HepG2 (cell line): ENCODE results near the gene RBMS2. TPM values are rescaled to one million over a fixed set of nuclear protein-coding genes. Genes with fewer than 3 reads are reported as not detected.

Source experiments
- ATAC-seq: fragments of 200-7000 bp; cut with Tn5 transposase; 3 replicates; pipeline ENCODE4 v1.9.1; 2020; ENCODE audit warnings: mild to moderate bottlenecking, moderate library complexity
- BruUV-seq: library from RNA; stranded (reverse); fragments of 400-500 nt; replicated peaks from 2 replicates; lab custom pipeline; 2021; lab: Mats Ljungman, UMichigan
- CTCF ChIA-PET: fragments of 300-600 bp; formaldehyde crosslinking; extraction: SDS; loops from one replicate; lab custom pipeline; 2021; ENCODE audit warnings: low total read pairs, inconsistent platforms, low intra/inter-chr PET ratio; lab: Yijun Ruan, JAX
- POLR2A ChIA-PET: fragments of 350-600 bp; sonication (Branson Sonifier 250); formaldehyde crosslinking; loops from one replicate; lab custom pipeline; 2020; ENCODE audit warnings: antibody characterized with exemption, inconsistent platforms; lab: Yijun Ruan, JAX
- DNase-seq: peaks from one replicate; pipeline ENCODE4 v3.0.0-alpha.2; 2015; ENCODE audit warnings: low spot score
- FAIRE-seq: peaks from 3 replicates; lab custom pipeline; 2011; peaks lifted over from hg19 to GRCh38; lab: Jason Lieb, UNC
- H2AFZ ChIP-seq: one replicate; pipeline ENCODE4 v1.6.1; 2011; ENCODE audit warnings: low read length, inconsistent platforms
- H3K27ac ChIP-seq: fragments of 300-600 bp; 3 replicates; pipeline ENCODE4 v1.8.0; 2011; ENCODE audit warnings: mixed run types, mild to moderate bottlenecking, mixed read lengths, low read length, inconsistent platforms; ENCODE audit not compliant: insufficient read depth; ENCODE audit errors: extremely low read length
- H3K27me3 ChIP-seq, 2 experiments: fragments of 200-600 bp in 1 of 2; 2 replicates in 1 of 2; 3 replicates in 1 of 2; pipeline versions ENCODE4 v1.6.0 to v1.8.0; 2011; ENCODE audit warnings: low read length in 2 of 2, mild to moderate bottlenecking in 2 of 2, moderate library complexity in 2 of 2, inconsistent platforms in 1 of 2; ENCODE audit not compliant: insufficient read depth in 2 of 2, control insufficient read depth in 1 of 2
- H3K36me3 ChIP-seq, 2 experiments: fragments of 200-600 bp in 1 of 2; replicated peaks in 1 of 2; 2 replicates in 1 of 2; 3 replicates in 1 of 2; pipeline versions ENCODE4 v1.5.1 to v1.8.0; 2011; ENCODE audit warnings: low read length in 2 of 2, inconsistent platforms in 1 of 2; ENCODE audit not compliant: insufficient read depth in 2 of 2, control insufficient read depth in 1 of 2
- H3K4me1 ChIP-seq: 2 replicates; pipeline ENCODE4 v1.5.1; 2012; ENCODE audit warnings: low read length, inconsistent platforms; ENCODE audit not compliant: insufficient read depth
- H3K4me2 ChIP-seq: 2 replicates; pipeline ENCODE4 v1.6.0; 2011; ENCODE audit warnings: low read depth, low read length, inconsistent platforms
- H3K4me3 ChIP-seq, 3 experiments: fragments of 200-600 bp in 1 of 3; sonication (generic), shearing (Covaris generic) in 1 of 3; replicated peaks in 1 of 3; 2 replicates each; pipeline ENCODE4 v1.5.1; 2011 to 2016; ENCODE audit warnings: low read length in 3 of 3, inconsistent platforms in 2 of 3, low read depth in 2 of 3, mild to moderate bottlenecking in 2 of 3, control low read depth in 1 of 3, mixed read lengths in 1 of 3; ENCODE audit not compliant: insufficient read depth in 1 of 3
- H3K79me2 ChIP-seq: one replicate; pipeline ENCODE4 v1.6.1; 2011; ENCODE audit warnings: low read length, inconsistent platforms; ENCODE audit not compliant: insufficient read depth
- H3K9ac ChIP-seq: 2 replicates; pipeline ENCODE4 v1.6.0; 2011; ENCODE audit warnings: mild to moderate bottlenecking, low read depth, low read length, inconsistent platforms; ENCODE audit not compliant: insufficient read depth
- H3K9me3 ChIP-seq: 2 replicates; pipeline ENCODE4 v1.5.1; 2012; ENCODE audit warnings: mild to moderate bottlenecking, low read length
- H4K20me1 ChIP-seq: 2 replicates; pipeline ENCODE4 v1.6.0; 2011; ENCODE audit warnings: inconsistent platforms, mild to moderate bottlenecking, low read length, moderate library complexity; ENCODE audit not compliant: insufficient read depth
- BHLHE40 ChIP-seq: IDR thresholded peaks from 2 replicates; pipeline ENCODE4 v1.6.1; 2011; ENCODE audit warnings: low read length, improper control_type of control experiment
- GABPA ChIP-seq, 2 experiments: IDR thresholded peaks; 2 replicates each; pipeline ENCODE4 v1.6.1; 2011 to 2016; ENCODE audit warnings: low read depth in 2 of 2, low read length in 1 of 2, missing biosample characterization in 1 of 2, missing genetic modification characterization in 1 of 2
- MBD4 ChIP-seq: IDR thresholded peaks from 2 replicates; pipeline ENCODE4 v1.6.1; 2012; ENCODE audit warnings: low read length, inconsistent platforms, borderline replicate concordance
- MEF2D ChIP-seq: sonication (generic); formaldehyde crosslinking; IDR thresholded peaks from 2 replicates; pipeline ENCODE4 v1.5.1; 2020; ENCODE audit warnings: mild to moderate bottlenecking, missing genetic modification reagents
- MIER2 ChIP-seq: IDR thresholded peaks from 2 replicates; pipeline ENCODE4 v1.6.1; 2016; ENCODE audit warnings: missing biosample characterization, missing genetic modification reagents
- ZFP1 ChIP-seq: IDR thresholded peaks from 2 replicates; pipeline ENCODE4 v1.6.1; 2016
- ZNF589 ChIP-seq: sonication (generic); formaldehyde crosslinking; conservative IDR thresholded peaks from 2 replicates; pipeline ENCODE4 v1.8.0; 2022; ENCODE audit warnings: mild to moderate bottlenecking, moderate library complexity, missing genetic modification reagents
- ZNF703 ChIP-seq: sonication (generic); formaldehyde crosslinking; IDR thresholded peaks from 2 replicates; pipeline ENCODE4 v1.5.1; 2020; ENCODE audit warnings: missing genetic modification reagents, mild to moderate bottlenecking, moderate library complexity, borderline replicate concordance
- ZNF790 ChIP-seq: sonication (generic); formaldehyde crosslinking; IDR thresholded peaks from 2 replicates; pipeline ENCODE4 v1.8.0; 2022; ENCODE audit warnings: missing genetic modification reagents, mild to moderate bottlenecking, borderline replicate concordance
- WGBS: methylation state at CpG from one replicate; pipeline ENCODE4 v1.1.6; 2017; ENCODE audit warnings: low lambda C conversion rate; 5-methylcytosine and 5-hydroxymethylcytosine counted together
- in situ Hi-C: cut with HindIII; loops from 2 replicates; pipeline ENCODE4 v1.10.0; 2017; ENCODE audit warnings: low pct_unique_long_range_greater_than_20kb; ENCODE audit not compliant: extremely low pct_ligation_motif_present
- intact Hi-C: fragments of 100-400 bp; cut with micrococcal nuclease; formaldehyde crosslinking; loops from one replicate; pipeline ENCODE4 v1.10.0; 2022; ENCODE audit not compliant: unreplicated experiment
- polyA plus RNA-seq, 8 experiments: library from polyadenylated mRNA; depleted of rRNA in 3 of 8; stranded (reverse) in 7 of 8; unstranded in 1 of 8; fragments of >200 nt; fragmentation: Illumina TruSeq in 4 of 8; extraction: Trizol in 4 of 8; gene quantifications; 2 replicates each; pipeline versions ENCODE4 v1.2.1 to v1.2.3, GENCODE V29; 2011 to 2016; ENCODE audit warnings: low read depth in 4 of 8, missing spikeins in 1 of 8, mixed read lengths in 1 of 8; ENCODE audit not compliant: insufficient read depth in 1 of 8
- total RNA-seq, 5 experiments: library from RNA; depleted of rRNA; stranded (reverse); fragments of >200 nt; fragmentation: Illumina TruSeq; extraction: Trizol; gene quantifications; 2 replicates each; pipeline ENCODE4 v1.2.3, GENCODE V29; 2016; ENCODE audit warnings: low read depth in 1 of 5
- TF ChIP-seq, protein P1 (sequence below): sonication (generic); formaldehyde crosslinking; conservative IDR thresholded peaks from 2 replicates; pipeline ENCODE4 v1.8.0; 2022; ENCODE audit warnings: mild to moderate bottlenecking, moderate library complexity, missing genetic modification reagents
- TF ChIP-seq, protein P2 (sequence below): sonication (generic); formaldehyde crosslinking; IDR thresholded peaks from 2 replicates; pipeline ENCODE4 v1.8.0; 2022; ENCODE audit warnings: missing genetic modification reagents, low read depth, mild to moderate bottlenecking, borderline replicate concordance

The RBMS2 gene
- total and polyA plus RNA-seq, 2 of the 13 experiments (the other 11 are each of a cell fraction or from before 2014, with no cell fraction given): 0.53 to 7.4 TPM

DNA sequence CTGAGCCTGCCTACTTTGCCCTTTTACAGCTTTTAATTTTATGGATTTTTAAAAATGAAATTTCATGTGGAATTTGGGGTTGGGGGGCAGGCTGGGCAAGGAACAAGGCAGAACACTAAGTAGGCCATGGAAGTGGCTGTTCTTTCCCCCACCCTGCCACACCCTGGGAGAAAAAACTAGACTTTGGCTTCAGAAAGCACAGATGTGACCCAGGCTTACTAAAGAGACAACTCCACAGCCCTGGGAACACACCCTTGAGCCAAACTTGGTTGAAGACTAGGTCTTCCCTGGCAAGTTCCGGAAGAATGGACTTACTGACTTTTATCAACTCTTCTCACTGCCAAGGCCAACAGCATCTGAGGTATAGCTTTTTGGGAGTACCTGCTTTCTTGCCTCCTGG, 68.2 kb downstream of the RBMS2 start:
- POLR2A ChIA-PET: no interaction called here

More for the DNA sequence above, 68.2 kb downstream of the RBMS2 start:
- Histone ChIP-seq H3K4me2 (no peak overlapping the region), H3K4me1 (no peaks in the 10 kb centered on the region), H3K36me3 (no peaks in the 10 kb centered on the region; a peak in 1 of 5 replicates), H3K27ac (no peak overlapping the region), H3K79me2 (no peaks in the 10 kb centered on the region), H3K27me3 (no peaks in the 10 kb centered on the region), H3K9ac (no peak overlapping the region), H2AFZ (no peak overlapping the region), H3K4me3 (no peak overlapping the region), H4K20me1 (no peaks in the 10 kb centered on the region), H3K9me3 (no peaks in the 10 kb centered on the region)
- in situ Hi-C loops: no loop called here
- no CpG with 5 or more reads among the region's 1 CpG for WGBS
- ATAC-seq (no peak), DNase-seq (no peak), FAIRE-seq (no peak)
- intact Hi-C loops: loop anchor here (1.0 kb wide), 1 partner anchor 76 kb away; no protein-coding TSS in a partner anchor
- no peak for TF ChIP-seq MBD4
- TF ChIP-seq ZNF790 (CRISPR knock-in tag): no peak
- TF ChIP-seq MEF2D (CRISPR knock-in tag): no peak
- TF ChIP-seq MIER2 (CRISPR knock-in tag): no peak
- no peak for TF ChIP-seq GABPA (IDR thresholded peaks at IDR 0.05; ENCODE audit: low read depth, low read length)
- no peak for TF ChIP-seq GABPA (CRISPR knock-in tag; IDR thresholded peaks at IDR 0.05; ENCODE audit: low read depth)
- TF ChIP-seq, protein P1, sequence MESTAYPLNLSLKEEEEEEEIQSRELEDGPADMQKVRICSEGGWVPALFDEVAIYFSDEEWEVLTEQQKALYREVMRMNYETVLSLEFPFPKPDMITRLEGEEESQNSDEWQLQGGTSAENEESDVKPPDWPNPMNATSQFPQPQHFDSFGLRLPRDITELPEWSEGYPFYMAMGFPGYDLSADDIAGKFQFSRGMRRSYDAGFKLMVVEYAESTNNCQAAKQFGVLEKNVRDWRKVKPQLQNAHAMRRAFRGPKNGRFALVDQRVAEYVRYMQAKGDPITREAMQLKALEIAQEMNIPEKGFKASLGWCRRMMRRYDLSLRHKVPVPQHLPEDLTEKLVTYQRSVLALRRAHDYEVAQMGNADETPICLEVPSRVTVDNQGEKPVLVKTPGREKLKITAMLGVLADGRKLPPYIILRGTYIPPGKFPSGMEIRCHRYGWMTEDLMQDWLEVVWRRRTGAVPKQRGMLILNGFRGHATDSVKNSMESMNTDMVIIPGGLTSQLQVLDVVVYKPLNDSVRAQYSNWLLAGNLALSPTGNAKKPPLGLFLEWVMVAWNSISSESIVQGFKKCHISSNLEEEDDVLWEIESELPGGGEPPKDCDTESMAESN (CRISPR knock-in tag): no peak
- TF ChIP-seq ZFP1 (CRISPR knock-in tag): no peak
- TF ChIP-seq BHLHE40: no peak
- no peak for TF ChIP-seq ZNF703 (CRISPR knock-in tag)
- TF ChIP-seq, protein P2, sequence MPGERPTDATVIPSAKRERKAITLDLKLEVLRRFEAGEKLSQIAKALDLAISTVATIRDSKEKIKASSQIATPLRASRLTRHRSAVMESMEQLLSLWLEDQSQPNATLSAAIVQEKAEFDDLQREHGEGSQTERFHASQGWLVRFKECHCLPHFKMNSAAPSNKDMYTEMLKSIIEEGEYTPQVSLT (CRISPR knock-in tag): no peak
- no peak for TF ChIP-seq ZNF589 (CRISPR knock-in tag)
- BruUV-seq: no TSS peak
- CTCF ChIA-PET: no interaction called here
